A172 (cell line): ENCODE results near the gene KLF11. TPM values are rescaled to one million over a fixed set of nuclear protein-coding genes. Genes with fewer than 3 reads are reported as not detected.
A peak's percentile ranks its signal among the peaks of the same experiment; 100 is the strongest.
"Not testable (repeated sequence)": the region's sequence is repeated elsewhere in the genome, so short reads cannot be mapped to it uniquely, and the experiment has no call there.

Experiments used
- DNase-seq: peaks from one replicate; pipeline ENCODE4 v3.0.0-alpha.2; 2015; ENCODE audit warnings: low spot score
- total RNA-seq: library from RNA; depleted of rRNA; stranded (reverse); fragments of >200 nt; shearing (Covaris generic); gene quantifications from 2 replicates; pipeline ENCODE4 v1.2.3, GENCODE V29; 2014; rRNA removed

The KLF11 gene
- total RNA-seq, 1 experiment from 2014 or later, result 21.4 TPM

GRCh38 chr2:10084223-10084865 lies 41.0 kb downstream of the KLF11 start:
- no peak for DNase-seq

- DNase-seq, result no peak
Observed at GRCh38 chr2:10085043-10085667, 41.8 kb downstream of the KLF11 start.

GRCh38 chr2:10085668-10086059 lies 42.3 kb downstream of the KLF11 start:
- DNase-seq, result no peak

GRCh38 chr2:10086950-10087349 lies 43.6 kb downstream of the KLF11 start:
- DNase-seq, result no peak

GRCh38 chr2:10087360-10087759 lies 44.0 kb downstream of the KLF11 start:
- DNase-seq, result no peak

- no peak for DNase-seq
Observed at GRCh38 chr2:10089565-10090190, 46.3 kb downstream of the KLF11 start.

- no peak for DNase-seq
Observed at GRCh38 chr2:10091182-10091888, 48.0 kb downstream of the KLF11 start.

- not testable (repeated sequence) for DNase-seq
Observed at GRCh38 chr2:10091889-10092244, 48.5 kb downstream of the KLF11 start.

- DNase-seq, result no peak
Observed at GRCh38 chr2:10094271-10094814, 51.0 kb downstream of the KLF11 start.

GRCh38 chr2:10095175-10095574 lies 51.8 kb downstream of the KLF11 start:
- no peak for DNase-seq

GRCh38 chr2:10096641-10097040 lies 53.3 kb downstream of the KLF11 start:
- DNase-seq, result no peak

- peak; percentile 66 for DNase-seq
Observed at GRCh38 chr2:10097352-10098148, 54.2 kb downstream of the KLF11 start.

- no peak for DNase-seq
Observed at GRCh38 chr2:10101491-10101890, 58.1 kb downstream of the KLF11 start.

GRCh38 chr2:10103179-10103578 lies 59.8 kb downstream of the KLF11 start:
- DNase-seq, result no peak

Other genes with a start within 250 kb of the KLF11 start
- gene TAF1B, start 200.1 kb upstream of the KLF11 start, total RNA-seq, result 40.6 and 47.8 TPM in 2 replicates
- 0.57 and 3.8 TPM in 2 replicates for gene GRHL1, start 91.9 kb upstream of the KLF11 start, total RNA-seq
- 4.0 and 5.9 TPM in 2 replicates for gene CYS1, start 36.9 kb downstream of the KLF11 start, total RNA-seq
- 130 and 137 TPM in 2 replicates for gene RRM2, start 79.2 kb downstream of the KLF11 start, total RNA-seq